CD8-positive, alpha-beta memory T cell (primary cell): ENCODE results near the gene ABCA4. TPM values are rescaled to one million over a fixed set of nuclear protein-coding genes. Genes with fewer than 3 reads are reported as not detected.

Experiments used
- CTCF ChIA-PET: fragments of 350-600 bp; sonication (Branson Sonifier 250); formaldehyde crosslinking; loops from one replicate; lab custom pipeline; 2021; ENCODE audit warnings: antibody characterized with exemption; lab: Charles Lee
- POLR2A ChIA-PET: fragments of 350-600 bp; sonication (Branson Sonifier 250); formaldehyde crosslinking; loops from one replicate; lab custom pipeline; 2021; ENCODE audit warnings: antibody characterized with exemption; lab: Charles Lee
- DNase-seq, 5 donors: peaks; one replicate each; pipeline versions ENCODE4 v3.0.0 to v3.0.0-alpha.2; 2020 to 2022; ENCODE audit warnings: mixed read lengths in 1 of 5
- H3K27ac ChIP-seq: one replicate; pipeline ENCODE4 v1.7.0; 2013; ENCODE audit warnings: low read depth, mild to moderate bottlenecking, low read length, moderate library complexity
- H3K27me3 ChIP-seq: 2 replicates; pipeline ENCODE4 v1.7.0; 2013; ENCODE audit warnings: low read length, mild to moderate bottlenecking; ENCODE audit not compliant: insufficient read depth, poor library complexity, severe bottlenecking
- H3K36me3 ChIP-seq: 2 replicates; pipeline ENCODE4 v1.7.0; 2013; ENCODE audit warnings: mild to moderate bottlenecking, low read length, moderate library complexity; ENCODE audit not compliant: insufficient read depth
- H3K4me1 ChIP-seq: 2 replicates; pipeline ENCODE4 v1.7.0; 2013; ENCODE audit warnings: mild to moderate bottlenecking, low read length, moderate library complexity; ENCODE audit not compliant: insufficient read depth
- H3K4me3 ChIP-seq: 2 replicates; pipeline ENCODE4 v1.7.0; 2013; ENCODE audit warnings: mild to moderate bottlenecking, low read length
- H3K9me3 ChIP-seq: 2 replicates; pipeline ENCODE4 v1.7.0; 2013; ENCODE audit warnings: mild to moderate bottlenecking, low read length
- H3K27ac Mint-ChIP-seq, 8 donors: one replicate each; pipeline ENCODE4 v1.8.0; 2020 to 2021; ENCODE audit warnings: mixed read lengths in 8 of 8, mild to moderate bottlenecking in 6 of 8, inconsistent platforms in 3 of 8, moderate library complexity in 3 of 8
- H3K27me3 Mint-ChIP-seq, 2 donors: one replicate each; pipeline ENCODE4 v1.8.0; 2020 to 2021; ENCODE audit warnings: mixed read lengths in 2 of 2, mild to moderate bottlenecking in 1 of 2, moderate library complexity in 1 of 2
- H3K36me3 Mint-ChIP-seq, 3 donors: one replicate each; pipeline ENCODE4 v1.8.0; 2020 to 2021; ENCODE audit warnings: mixed read lengths in 3 of 3, inconsistent platforms in 1 of 3, mild to moderate bottlenecking in 1 of 3
- H3K4me1 Mint-ChIP-seq, 3 donors: one replicate each; pipeline ENCODE4 v1.8.0; 2020 to 2021; ENCODE audit warnings: mixed read lengths in 3 of 3, inconsistent platforms in 1 of 3, mild to moderate bottlenecking in 1 of 3
- H3K4me3 Mint-ChIP-seq, 7 donors: one replicate each; pipeline ENCODE4 v1.8.0; 2020 to 2021; ENCODE audit warnings: mixed read lengths in 7 of 7, mild to moderate bottlenecking in 6 of 7, moderate library complexity in 4 of 7, inconsistent platforms in 2 of 7
- H3K9me3 Mint-ChIP-seq, 5 donors: one replicate each; pipeline ENCODE4 v1.8.0; 2020 to 2022; ENCODE audit warnings: mixed read lengths in 5 of 5, mild to moderate bottlenecking in 3 of 5, moderate library complexity in 2 of 5, inconsistent platforms in 1 of 5
- polyA plus RNA-seq: library from polyadenylated mRNA; unstranded; fragments of 300-500 nt; fragmentation: Illumina TruSeq; gene quantifications from one replicate; pipeline ENCODE4 v1.2.3, GENCODE V29; 2021
- total RNA-seq, 2 experiments: library from RNA; stranded (reverse); gene quantifications; one replicate each; pipeline ENCODE4 v1.2.3, GENCODE V29; 2021

The ABCA4 gene
- total and polyA plus RNA-seq, 3 experiments from 2014 or later, result not detected

- no peaks in the 10 kb centered on the region for H3K9me3 ChIP-seq
- ChIA-PET POLR2A (no interaction called here), CTCF (no interaction called here)
- DNase-seq, result no peak
- H3K27me3 Mint-ChIP-seq, result peaks cover 5 to 23% of the 10 kb centered on the region in 2 donors
- no peaks in the 10 kb centered on the region for H3K36me3 ChIP-seq
- no peak overlapping the region for H3K4me3 ChIP-seq
- no peak overlapping the region for H3K27ac ChIP-seq
- no peaks in the 10 kb centered on the region for H3K9me3 Mint-ChIP-seq
- no peaks in the 10 kb centered on the region for H3K36me3 Mint-ChIP-seq
- no peaks in the 10 kb centered on the region for H3K4me1 ChIP-seq
- H3K4me1 Mint-ChIP-seq, result no peaks in the 10 kb centered on the region
- H3K27ac Mint-ChIP-seq, result peak overlapping the region in 1 of 8 donors; percentile 35
- H3K27me3 ChIP-seq, result no peaks in the 10 kb centered on the region
- H3K4me3 Mint-ChIP-seq, result no peak overlapping the region
Measured at GRCh38 chr1:94083681-94084080, 37.3 kb downstream of the ABCA4 start.

- ChIA-PET POLR2A (no interaction called here), CTCF (interaction anchor here (0.7 kb wide), 1 partner anchor 14 kb away, joined by 3 read pairs; no protein-coding TSS in a partner anchor)
- Mint-ChIP-seq H3K27ac (no peak overlapping the region), H3K4me1 (no peaks in the 10 kb centered on the region), H3K27me3 (peaks cover 5 to 25% of the 10 kb centered on the region in 2 donors), H3K4me3 (no peak overlapping the region), H3K9me3 (no peaks in the 10 kb centered on the region), H3K36me3 (no peaks in the 10 kb centered on the region)
- Histone ChIP-seq H3K36me3 (no peaks in the 10 kb centered on the region), H3K27me3 (peaks cover 4% of the 10 kb centered on the region), H3K27ac (no peak overlapping the region), H3K4me1 (no peaks in the 10 kb centered on the region), H3K9me3 (no peaks in the 10 kb centered on the region), H3K4me3 (no peak overlapping the region)
- no peak for DNase-seq
Measured at GRCh38 chr1:94081566-94082344, 39.2 kb downstream of the ABCA4 start.

GRCh38 chr1:94079989-94080388 is 41.0 kb downstream of the ABCA4 start:
- H3K36me3 ChIP-seq, result no peaks in the 10 kb centered on the region
- Mint-ChIP-seq H3K4me1 (no peaks in the 10 kb centered on the region), H3K36me3 (no peaks in the 10 kb centered on the region), H3K27me3 (peaks cover 4 to 19% of the 10 kb centered on the region in 2 donors), H3K9me3 (no peaks in the 10 kb centered on the region), H3K4me3 (no peak overlapping the region), H3K27ac (no peak overlapping the region)
- H3K4me3 ChIP-seq, result no peak overlapping the region
- no peaks in the 10 kb centered on the region for H3K4me1 ChIP-seq
- DNase-seq, result no peak
- POLR2A ChIA-PET, result no interaction called here
- peaks cover 4% of the 10 kb centered on the region for H3K27me3 ChIP-seq
- no peaks in the 10 kb centered on the region for H3K9me3 ChIP-seq
- CTCF ChIA-PET, result no interaction called here
- no peak overlapping the region for H3K27ac ChIP-seq

GRCh38 chr1:94079080-94079940 is 41.6 kb downstream of the ABCA4 start:
- DNase-seq, result no peak
- Histone ChIP-seq H3K27ac (no peak overlapping the region), H3K27me3 (peaks cover 4% of the 10 kb centered on the region), H3K36me3 (no peaks in the 10 kb centered on the region), H3K4me3 (no peak overlapping the region), H3K9me3 (no peaks in the 10 kb centered on the region), H3K4me1 (no peaks in the 10 kb centered on the region)
- H3K27me3 Mint-ChIP-seq, result peaks cover 4 to 19% of the 10 kb centered on the region in 2 donors
- no peaks in the 10 kb centered on the region for H3K36me3 Mint-ChIP-seq
- H3K4me3 Mint-ChIP-seq, result no peak overlapping the region
- H3K27ac Mint-ChIP-seq, result no peak overlapping the region
- CTCF ChIA-PET, result no interaction called here
- H3K9me3 Mint-ChIP-seq, result no peaks in the 10 kb centered on the region
- H3K4me1 Mint-ChIP-seq, result no peaks in the 10 kb centered on the region
- POLR2A ChIA-PET, result no interaction called here

- Mint-ChIP-seq H3K27me3 (peaks cover 2 to 14% of the 10 kb centered on the region in 2 donors), H3K9me3 (no peaks in the 10 kb centered on the region), H3K4me1 (peaks cover 0 to 7% (median 4%) of the 10 kb centered on the region in 3 donors), H3K4me3 (no peak overlapping the region), H3K36me3 (no peaks in the 10 kb centered on the region), H3K27ac (peak overlapping the region in 1 of 8 donors; percentile 18)
- ChIA-PET POLR2A (no interaction called here), CTCF (no interaction called here)
- Histone ChIP-seq H3K36me3 (no peaks in the 10 kb centered on the region), H3K27ac (no peak overlapping the region), H3K4me1 (no peaks in the 10 kb centered on the region), H3K9me3 (no peaks in the 10 kb centered on the region), H3K4me3 (no peak overlapping the region), H3K27me3 (peaks cover 4% of the 10 kb centered on the region)
- DNase-seq, result no peak
Measured at GRCh38 chr1:94072840-94073522, 48.0 kb downstream of the ABCA4 start.

GRCh38 chr1:94071976-94072375 is 49.0 kb downstream of the ABCA4 start:
- ChIA-PET POLR2A (no interaction called here), CTCF (interaction anchor here (1.2 kb wide), 1 partner anchor 10 kb away, joined by 3 read pairs; no protein-coding TSS in a partner anchor)
- Mint-ChIP-seq H3K4me3 (no peak overlapping the region), H3K27me3 (peaks cover 2 to 10% of the 10 kb centered on the region in 2 donors), H3K27ac (no peak overlapping the region), H3K4me1 (peaks cover 0 to 7% (median 4%) of the 10 kb centered on the region in 3 donors), H3K9me3 (no peaks in the 10 kb centered on the region), H3K36me3 (no peaks in the 10 kb centered on the region)
- no peak overlapping the region for H3K27ac ChIP-seq
- no peaks in the 10 kb centered on the region for H3K36me3 ChIP-seq
- H3K4me1 ChIP-seq, result no peaks in the 10 kb centered on the region
- H3K9me3 ChIP-seq, result no peaks in the 10 kb centered on the region
- no peak for DNase-seq
- no peaks in the 10 kb centered on the region for H3K27me3 ChIP-seq
- no peak overlapping the region for H3K4me3 ChIP-seq

- H3K4me1 Mint-ChIP-seq, result peaks cover 0 to 7% (median 4%) of the 10 kb centered on the region in 3 donors
- POLR2A ChIA-PET, result no interaction called here
Measured at GRCh38 chr1:94071391-94071790, 49.6 kb downstream of the ABCA4 start.

More at GRCh38 chr1:94071391-94071790, 49.6 kb downstream of the ABCA4 start:
- H3K36me3 ChIP-seq, result no peaks in the 10 kb centered on the region
- no peak for DNase-seq
- H3K27me3 Mint-ChIP-seq, result peaks cover 1 to 6% of the 10 kb centered on the region in 2 donors
- H3K27ac Mint-ChIP-seq, result no peak overlapping the region
- no peak overlapping the region for H3K27ac ChIP-seq
- no peaks in the 10 kb centered on the region for H3K36me3 Mint-ChIP-seq
- no peaks in the 10 kb centered on the region for H3K9me3 Mint-ChIP-seq
- no peaks in the 10 kb centered on the region for H3K4me1 ChIP-seq
- H3K4me3 ChIP-seq, result no peak overlapping the region
- H3K9me3 ChIP-seq, result no peaks in the 10 kb centered on the region
- no peak overlapping the region for H3K4me3 Mint-ChIP-seq
- CTCF ChIA-PET, result interaction anchor here (1.2 to 2.0 kb wide), 3 partner anchors 10 to 24 kb away, joined by 3 to 4 read pairs (median 4); no protein-coding TSS in a partner anchor
- no peaks in the 10 kb centered on the region for H3K27me3 ChIP-seq
